Natural killer cell treated with Interleukin-12 subunit alpha and Interleukin-12 subunit beta and Interleukin-15 and Interleukin-18, amount 100 ng/mL, for 72 hours (primary cell): ENCODE measurements around the gene LRRC18. TPM values are rescaled to one million over a fixed set of nuclear protein-coding genes. Genes with fewer than 3 reads are reported as not detected.

Experiments used
- ATAC-seq, 2 donors: fragments of 150-1000 bp; cut with Tn5 transposase in 1 of 2; sonication (Bioruptor Pico), chemical (Tn5 transposase) in 1 of 2; 2 replicates each; pipeline ENCODE4 v1.10.0; 2021
- DNase-seq: peaks from one replicate; pipeline ENCODE4 v3.0.0; 2022; ENCODE audit warnings: low spot score
- H3K27ac Mint-ChIP-seq, 2 donors: 1 replicate in 1 of 2; 2 replicates in 1 of 2; pipeline ENCODE4 v1.8.0; 2022; ENCODE audit warnings: mixed read lengths in 2 of 2, mild to moderate bottlenecking in 1 of 2, moderate library complexity in 1 of 2
- H3K27me3 Mint-ChIP-seq, 2 donors: 1 replicate in 1 of 2; 2 replicates in 1 of 2; pipeline ENCODE4 v1.8.0; 2022; ENCODE audit warnings: mixed read lengths in 2 of 2
- H3K36me3 Mint-ChIP-seq: one replicate; pipeline ENCODE4 v1.8.0; 2022; ENCODE audit warnings: mixed read lengths
- H3K4me1 Mint-ChIP-seq, 2 donors: 1 replicate in 1 of 2; 2 replicates in 1 of 2; pipeline ENCODE4 v1.8.0; 2022; ENCODE audit warnings: low read depth in 2 of 2, mixed read lengths in 2 of 2, mild to moderate bottlenecking in 1 of 2
- H3K4me3 Mint-ChIP-seq: one replicate; pipeline ENCODE4 v1.8.0; 2022; ENCODE audit warnings: mixed read lengths
- H3K9me3 Mint-ChIP-seq: 2 replicates; pipeline ENCODE4 v1.8.0; 2022; ENCODE audit warnings: mixed read lengths
- total RNA-seq, 2 donors: library from RNA; stranded (reverse); gene quantifications; one replicate each; pipeline ENCODE4 v1.2.3, GENCODE V29; 2022

The LRRC18 gene
- total RNA-seq, 2 donors from 2014 or later, result not detected

GRCh38 chr10:48958598-48959190 lies 19.1 kb upstream of the LRRC18 start:
- H3K27ac Mint-ChIP-seq, result no peak overlapping the region

GRCh38 chr10:48957361-48958151 lies 17.9 kb upstream of the LRRC18 start:
- ATAC-seq (no peak), DNase-seq (no peak)
- Mint-ChIP-seq H3K27ac (no peak overlapping the region), H3K4me1 (peaks cover 0 to 3% of the 10 kb centered on the region in 2 donors), H3K36me3 (no peaks in the 10 kb centered on the region), H3K27me3 (peaks cover 0 to 4% of the 10 kb centered on the region in 2 donors), H3K9me3 (no peaks in the 10 kb centered on the region), H3K4me3 (no peak overlapping the region)

More at GRCh38 chr10:48958598-48959190, 19.1 kb upstream of the LRRC18 start:
- Mint-ChIP-seq H3K4me1 (no peaks in the 10 kb centered on the region), H3K36me3 (no peaks in the 10 kb centered on the region), H3K4me3 (no peak overlapping the region), H3K27me3 (peaks cover 0 to 4% of the 10 kb centered on the region in 2 donors), H3K9me3 (no peaks in the 10 kb centered on the region)
- DNase-seq (no peak), ATAC-seq (no peak)

- Mint-ChIP-seq H3K27ac (no peak overlapping the region), H3K36me3 (no peaks in the 10 kb centered on the region), H3K9me3 (no peaks in the 10 kb centered on the region), H3K4me1 (peaks cover 0 to 3% of the 10 kb centered on the region in 2 donors), H3K4me3 (no peak overlapping the region), H3K27me3 (peaks cover 4 to 6% of the 10 kb centered on the region in 2 donors)
- DNase-seq, result no peak
- ATAC-seq, result no peak
Observed at GRCh38 chr10:48951707-48952106, 12.1 kb upstream of the LRRC18 start.

- DNase-seq (no peak), ATAC-seq (no peak)
- Mint-ChIP-seq H3K27ac (no peak overlapping the region), H3K4me1 (peaks cover 0 to 3% of the 10 kb centered on the region in 2 donors), H3K4me3 (no peak overlapping the region), H3K9me3 (no peaks in the 10 kb centered on the region), H3K27me3 (peaks cover 4 to 6% of the 10 kb centered on the region in 2 donors), H3K36me3 (no peaks in the 10 kb centered on the region)
Observed at GRCh38 chr10:48948470-48949037, 8.9 kb upstream of the LRRC18 start.

- Mint-ChIP-seq H3K27ac (no peak overlapping the region), H3K4me1 (peaks cover 0 to under 1% of the 10 kb centered on the region in 2 donors), H3K36me3 (no peaks in the 10 kb centered on the region), H3K27me3 (peaks cover 4 to 6% of the 10 kb centered on the region in 2 donors), H3K4me3 (no peak overlapping the region), H3K9me3 (no peaks in the 10 kb centered on the region)
- no peak for DNase-seq
- ATAC-seq, result no peak
Observed at GRCh38 chr10:48947690-48948469, 8.2 kb upstream of the LRRC18 start.

GRCh38 chr10:48946891-48947500 lies 7.4 kb upstream of the LRRC18 start:
- ATAC-seq, result no peak
- Mint-ChIP-seq H3K27me3 (peaks cover 4 to 6% of the 10 kb centered on the region in 2 donors), H3K4me3 (no peak overlapping the region), H3K4me1 (no peaks in the 10 kb centered on the region), H3K9me3 (no peaks in the 10 kb centered on the region), H3K36me3 (no peaks in the 10 kb centered on the region), H3K27ac (no peak overlapping the region)
- DNase-seq, result no peak

- DNase-seq, result no peak
- Mint-ChIP-seq H3K27me3 (peaks cover 0 to 6% of the 10 kb centered on the region in 2 donors), H3K4me3 (no peak overlapping the region), H3K4me1 (no peaks in the 10 kb centered on the region), H3K36me3 (no peaks in the 10 kb centered on the region), H3K9me3 (no peaks in the 10 kb centered on the region), H3K27ac (no peak overlapping the region)
- no peak for ATAC-seq
Observed at GRCh38 chr10:48946332-48946731, 6.7 kb upstream of the LRRC18 start.

GRCh38 chr10:48945441-48946130 lies 5.9 kb upstream of the LRRC18 start:
- Mint-ChIP-seq H3K9me3 (no peaks in the 10 kb centered on the region), H3K4me3 (no peak overlapping the region), H3K27me3 (peaks cover 0 to 6% of the 10 kb centered on the region in 2 donors), H3K4me1 (no peaks in the 10 kb centered on the region), H3K36me3 (no peaks in the 10 kb centered on the region), H3K27ac (no peak overlapping the region)
- no peak for ATAC-seq
- DNase-seq, result no peak

- no peak overlapping the region for H3K4me3 Mint-ChIP-seq
- no peaks in the 10 kb centered on the region for H3K4me1 Mint-ChIP-seq
- ATAC-seq, result no peak
- no peak overlapping the region for H3K27ac Mint-ChIP-seq
- H3K36me3 Mint-ChIP-seq, result no peaks in the 10 kb centered on the region
- DNase-seq, result no peak
- no peaks in the 10 kb centered on the region for H3K9me3 Mint-ChIP-seq
- no peaks in the 10 kb centered on the region for H3K27me3 Mint-ChIP-seq
Observed at GRCh38 chr10:48944171-48944570, 4.5 kb upstream of the LRRC18 start.

GRCh38 chr10:48943096-48943495 lies 3.5 kb upstream of the LRRC18 start:
- H3K36me3 Mint-ChIP-seq, result no peaks in the 10 kb centered on the region
- DNase-seq (no peak), ATAC-seq (no peak)
- H3K9me3 Mint-ChIP-seq, result no peaks in the 10 kb centered on the region
- no peak overlapping the region for H3K27ac Mint-ChIP-seq
- no peak overlapping the region for H3K4me3 Mint-ChIP-seq
- no peaks in the 10 kb centered on the region for H3K27me3 Mint-ChIP-seq
- no peaks in the 10 kb centered on the region for H3K4me1 Mint-ChIP-seq

GRCh38 chr10:48941427-48942075 lies 1.9 kb upstream of the LRRC18 start:
- no peaks in the 10 kb centered on the region for H3K27me3 Mint-ChIP-seq
- H3K27ac Mint-ChIP-seq, result no peak overlapping the region
- no peak overlapping the region for H3K4me3 Mint-ChIP-seq
- ATAC-seq, result no peak
- no peak for DNase-seq
- no peaks in the 10 kb centered on the region for H3K36me3 Mint-ChIP-seq
- no peaks in the 10 kb centered on the region for H3K9me3 Mint-ChIP-seq
- H3K4me1 Mint-ChIP-seq, result no peaks in the 10 kb centered on the region

- Mint-ChIP-seq H3K27me3 (no peaks in the 10 kb centered on the region), H3K9me3 (no peaks in the 10 kb centered on the region), H3K4me1 (no peaks in the 10 kb centered on the region), H3K27ac (no peak overlapping the region), H3K4me3 (no peak overlapping the region), H3K36me3 (no peaks in the 10 kb centered on the region)
- DNase-seq, result no peak
- ATAC-seq, result no peak
Observed at GRCh38 chr10:48940958-48941357, 1.3 kb upstream of the LRRC18 start.
